ENCODE measurements around the gene ROBO4. TPM values are rescaled to one million over a fixed set of nuclear protein-coding genes. Genes with fewer than 3 reads are reported as not detected.

The ROBO4 gene
- polyA plus RNA-seq, 1 donor, result 15.7 TPM

DNA sequence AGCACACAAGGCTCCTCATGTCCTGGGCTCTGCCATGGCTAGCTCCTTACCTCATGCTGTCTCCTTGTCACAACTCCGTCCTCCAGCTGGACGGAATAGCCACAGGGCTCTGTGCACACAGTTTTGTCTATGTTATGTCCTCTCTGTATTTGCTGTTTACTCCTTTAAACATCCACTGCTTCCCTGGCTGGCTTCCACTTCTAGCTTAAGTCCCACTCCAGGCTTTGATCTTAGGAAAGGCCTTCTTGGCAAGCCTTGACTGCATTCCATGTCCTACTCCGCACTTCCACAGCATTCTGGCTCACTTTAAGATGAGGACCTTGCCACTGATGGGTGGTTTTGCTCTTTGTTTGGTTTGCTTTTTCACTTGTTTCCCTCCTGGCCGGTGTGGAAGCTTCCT lies 55.4 kb downstream of the ROBO4 start:
- no peak for DNase-seq

GRCh38 chr11:124841840-124842239 lies 55.8 kb downstream of the ROBO4 start:
- no peak for DNase-seq

DNA sequence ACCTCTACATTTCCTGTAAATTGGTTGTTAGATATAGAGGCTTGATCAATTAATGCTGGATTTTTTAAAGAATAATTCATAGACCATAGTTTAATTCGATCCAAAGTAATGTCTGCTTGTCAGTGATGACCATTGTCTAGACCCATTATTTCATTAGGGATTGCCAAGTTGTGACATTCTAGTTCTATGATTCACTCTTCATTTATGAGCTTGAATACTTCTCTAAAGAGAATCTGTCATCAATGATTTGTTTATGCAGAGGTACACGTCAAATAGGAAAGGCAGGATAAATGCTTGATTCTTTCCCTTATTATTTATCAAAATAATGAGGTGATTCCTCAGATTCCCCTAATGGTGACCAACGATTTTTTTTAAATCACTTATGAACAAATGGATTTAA lies 56.5 kb downstream of the ROBO4 start:
- no peak for DNase-seq

- no peak for DNase-seq
These were observed 57.0 kb downstream of the ROBO4 start for GRCh38 chr11:124840666-124841065.

GRCh38 chr11:124839972-124840621 lies 57.6 kb downstream of the ROBO4 start:
- no peak for DNase-seq

DNA sequence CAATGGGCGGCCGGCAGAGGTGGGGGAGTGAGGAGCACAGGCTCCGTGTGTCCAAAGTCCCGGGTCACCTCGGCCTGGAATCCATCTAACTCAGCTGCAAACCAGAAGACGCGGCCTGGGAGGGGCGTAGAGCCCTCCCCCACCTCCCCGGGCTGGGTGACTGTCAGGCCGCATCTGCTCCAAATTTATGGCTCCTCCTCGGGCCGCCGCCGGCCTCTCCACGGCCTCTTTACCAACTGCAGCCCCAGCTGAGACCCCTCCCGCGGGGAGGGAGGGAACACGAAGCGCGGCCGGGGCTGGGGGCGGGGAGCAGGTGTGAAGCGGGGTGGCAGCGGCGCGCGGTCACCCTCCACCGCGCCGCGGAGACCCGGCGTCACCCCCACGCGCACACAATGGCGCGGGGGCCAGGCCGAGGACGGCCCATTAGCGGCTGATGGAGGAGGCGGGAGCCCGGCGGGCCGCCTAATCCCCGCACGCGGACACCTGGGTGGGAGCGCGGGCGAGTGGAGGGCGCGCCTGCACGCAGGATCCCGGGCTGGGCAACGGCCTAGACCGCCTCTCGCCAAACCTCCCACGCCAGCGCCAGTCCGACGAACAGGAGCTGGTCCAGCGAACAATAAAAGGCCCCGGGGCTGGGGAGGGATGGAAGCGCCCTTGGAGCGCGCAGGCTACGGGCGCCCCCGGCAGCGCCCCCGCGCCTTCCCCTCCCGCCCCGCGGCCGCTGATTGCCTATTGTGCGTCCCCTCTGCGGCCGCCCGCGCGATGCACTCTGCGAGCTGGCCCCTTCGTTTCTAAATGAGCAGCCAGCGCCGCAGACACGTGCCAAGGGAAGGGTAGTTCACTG lies 58.3 kb downstream of the ROBO4 start:
- DNase-seq, result no peak

GRCh38 chr11:124838805-124839127 lies 58.9 kb downstream of the ROBO4 start:
- no peak for DNase-seq

- peak; percentile 70 for DNase-seq
These were observed 60.2 kb downstream of the ROBO4 start for GRCh38 chr11:124837491-124837856.

GRCh38 chr11:124835918-124836317 lies 61.7 kb downstream of the ROBO4 start:
- no peak for DNase-seq

GRCh38 chr11:124834526-124835180 lies 63.0 kb downstream of the ROBO4 start:
- no peak for DNase-seq

Other genes starting within 250 kb of the ROBO4 start
- gene SIAE, start 224.1 kb downstream of the ROBO4 start, polyA plus RNA-seq (ENCODE audit: insufficient read length), result 31.5 TPM
- 25.3 TPM for gene SPA17, start 224.0 kb downstream of the ROBO4 start, polyA plus RNA-seq (ENCODE audit: insufficient read length)
- 13.6 TPM for gene NRGN, start 157.9 kb downstream of the ROBO4 start, polyA plus RNA-seq (ENCODE audit: insufficient read length)
- 8.5 TPM for gene VSIG2, start 145.6 kb downstream of the ROBO4 start, polyA plus RNA-seq (ENCODE audit: insufficient read length)
- gene ESAM, start 135.6 kb downstream of the ROBO4 start, polyA plus RNA-seq (ENCODE audit: insufficient read length), result 55.2 TPM
- 49.5 TPM for gene MSANTD2, start 97.5 kb downstream of the ROBO4 start, polyA plus RNA-seq (ENCODE audit: insufficient read length)
- gene ROBO3, start 32.4 kb downstream of the ROBO4 start, polyA plus RNA-seq (ENCODE audit: insufficient read length), result 27.8 TPM
- gene HEPN1, start 21.4 kb upstream of the ROBO4 start, polyA plus RNA-seq (ENCODE audit: insufficient read length), result 1.7 TPM
- 2.2 TPM for gene HEPACAM, start 38.2 kb upstream of the ROBO4 start, polyA plus RNA-seq (ENCODE audit: insufficient read length)
- gene CCDC15, start 56.3 kb upstream of the ROBO4 start, polyA plus RNA-seq (ENCODE audit: insufficient read length), result 5.6 TPM
- gene SLC37A2, start 165.4 kb upstream of the ROBO4 start, polyA plus RNA-seq (ENCODE audit: insufficient read length), result 2.4 TPM
- 59.5 TPM for gene TMEM218, start 213.8 kb upstream of the ROBO4 start, polyA plus RNA-seq (ENCODE audit: insufficient read length)

Data from left kidney (tissue), 2 donors.